Measurements from ENCODE around the gene U2AF2.
"Not testable (repeated sequence)": the region's sequence is repeated elsewhere in the genome, so short reads cannot be mapped to it uniquely, and the experiment has no call there.

The U2AF2 gene

DNA sequence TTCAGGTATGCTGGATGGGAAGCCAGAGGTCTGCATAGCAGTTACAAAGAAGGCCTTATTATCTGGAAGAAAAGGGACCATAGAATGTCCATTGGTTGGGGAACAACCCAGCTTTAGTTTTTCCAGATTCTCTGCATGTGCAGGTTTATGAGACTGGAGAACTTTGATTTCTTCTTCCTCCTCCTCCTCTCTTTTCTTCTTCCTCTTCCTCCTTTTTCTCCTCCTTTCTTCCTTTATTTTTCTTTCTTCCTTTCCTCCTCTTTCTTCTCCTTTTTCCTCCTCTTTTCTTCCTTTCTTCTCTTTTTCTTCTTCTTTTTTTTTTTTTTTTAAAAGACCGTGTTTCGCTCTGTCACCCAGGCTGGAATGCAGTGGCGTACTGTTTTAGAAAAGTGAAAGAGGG is 51.1 kb downstream of the U2AF2 start:
- DNase-seq (ENCODE audit: low read depth in 2 of 2), result no peak

DNA sequence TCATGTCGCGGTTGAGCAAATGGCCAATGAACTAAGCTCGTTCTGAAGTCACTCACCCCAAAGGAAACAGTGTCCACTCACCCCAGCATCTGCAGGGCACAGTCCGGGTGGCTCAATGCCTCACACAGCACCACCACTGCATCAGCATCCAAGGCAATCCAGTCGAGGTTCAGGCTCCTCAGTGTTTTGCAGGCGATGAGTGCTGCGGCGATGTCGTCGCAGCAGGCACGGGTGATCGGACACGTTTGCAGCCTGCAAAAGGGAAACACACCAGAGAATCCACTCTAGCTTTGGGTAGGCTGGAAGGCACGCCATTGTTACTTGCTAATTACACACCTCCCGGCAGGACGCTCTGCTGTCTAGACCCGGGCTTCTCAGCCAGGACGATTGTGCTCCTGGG is 56.9 kb downstream of the U2AF2 start:
- DNase-seq (ENCODE audit: low read depth in 2 of 2), result no peak

DNA sequence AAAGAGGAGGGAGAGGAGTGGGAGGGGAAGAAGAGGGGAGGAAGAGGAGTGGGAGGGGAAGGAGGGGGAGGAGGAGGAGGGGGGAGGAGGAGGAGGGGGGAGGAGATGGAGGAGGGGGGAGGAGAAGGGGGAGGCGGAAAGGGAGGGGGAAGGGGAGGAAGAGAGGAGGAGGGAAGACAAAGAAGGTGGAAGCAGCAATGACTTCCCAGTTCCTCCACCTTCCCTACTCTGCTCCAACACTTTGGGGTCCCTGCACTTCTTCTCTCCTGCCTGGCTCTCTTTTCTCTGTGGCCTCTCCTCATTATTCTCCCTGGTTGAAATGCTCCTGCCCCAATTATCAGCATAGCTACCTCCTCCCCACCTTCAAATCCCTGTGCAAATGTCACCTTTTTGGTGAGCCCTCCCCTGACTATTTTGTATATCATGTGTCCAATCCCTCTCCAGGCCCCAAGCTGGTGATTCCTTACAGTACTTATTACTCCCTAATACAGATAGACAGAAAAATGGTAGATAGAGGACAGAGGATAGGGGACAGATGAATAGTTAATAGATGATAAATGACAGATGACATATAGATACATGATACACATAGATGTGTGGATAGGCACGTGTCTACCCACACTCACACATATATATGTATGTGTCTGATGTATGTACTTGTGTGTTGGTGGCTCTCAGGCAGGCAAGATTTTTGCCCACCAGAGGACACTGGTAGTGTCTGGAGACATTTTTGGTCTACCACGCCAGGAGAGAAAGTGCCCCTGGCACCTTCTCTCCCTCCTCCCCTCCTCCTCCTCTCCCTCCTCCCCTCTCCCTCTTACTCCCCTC is 58.2 kb downstream of the U2AF2 start:
- DNase-seq (ENCODE audit: low read depth in 2 of 2), result no peak

DNA sequence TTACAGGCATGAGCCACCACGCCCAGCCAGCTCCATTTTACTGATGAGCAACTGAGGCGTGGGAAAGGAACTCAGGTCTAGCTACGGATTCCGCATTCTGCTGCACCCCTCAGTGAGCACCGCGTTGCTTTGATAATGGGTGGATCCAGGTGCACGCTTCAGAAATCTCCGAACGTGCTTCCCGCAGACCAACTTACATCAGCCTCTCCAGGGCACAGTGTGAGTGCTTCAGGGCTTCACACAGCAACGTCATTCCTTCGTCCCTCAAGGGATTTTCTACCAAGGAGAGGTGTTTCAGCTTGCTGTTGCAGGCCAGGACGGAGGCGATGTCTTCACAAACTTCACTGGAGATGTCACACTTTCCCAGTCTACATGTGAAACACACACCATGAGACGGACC is 61.7 kb downstream of the U2AF2 start:
- DNase-seq (ENCODE audit: low read depth in 2 of 2), result no peak

DNA sequence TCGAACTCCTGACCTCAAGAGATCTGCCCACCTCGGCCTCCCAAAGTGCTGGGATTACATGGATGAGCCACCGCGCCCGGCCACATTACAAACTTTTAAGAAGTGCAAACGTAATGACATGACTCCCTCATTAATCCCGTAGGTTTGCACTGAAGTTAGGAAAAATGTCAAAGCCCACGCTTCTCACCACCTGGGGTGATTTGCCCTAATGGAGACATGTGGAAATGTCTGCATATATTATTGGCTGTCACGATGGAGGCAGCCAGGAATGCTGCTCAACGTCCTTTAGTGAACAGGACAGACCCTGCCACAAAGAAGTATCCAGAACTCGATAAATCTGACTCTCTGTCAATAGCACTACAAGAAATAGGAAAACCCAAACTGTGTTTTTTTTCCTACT is 62.4 kb downstream of the U2AF2 start:
- no peak for DNase-seq (ENCODE audit: low read depth in 2 of 2)

DNA sequence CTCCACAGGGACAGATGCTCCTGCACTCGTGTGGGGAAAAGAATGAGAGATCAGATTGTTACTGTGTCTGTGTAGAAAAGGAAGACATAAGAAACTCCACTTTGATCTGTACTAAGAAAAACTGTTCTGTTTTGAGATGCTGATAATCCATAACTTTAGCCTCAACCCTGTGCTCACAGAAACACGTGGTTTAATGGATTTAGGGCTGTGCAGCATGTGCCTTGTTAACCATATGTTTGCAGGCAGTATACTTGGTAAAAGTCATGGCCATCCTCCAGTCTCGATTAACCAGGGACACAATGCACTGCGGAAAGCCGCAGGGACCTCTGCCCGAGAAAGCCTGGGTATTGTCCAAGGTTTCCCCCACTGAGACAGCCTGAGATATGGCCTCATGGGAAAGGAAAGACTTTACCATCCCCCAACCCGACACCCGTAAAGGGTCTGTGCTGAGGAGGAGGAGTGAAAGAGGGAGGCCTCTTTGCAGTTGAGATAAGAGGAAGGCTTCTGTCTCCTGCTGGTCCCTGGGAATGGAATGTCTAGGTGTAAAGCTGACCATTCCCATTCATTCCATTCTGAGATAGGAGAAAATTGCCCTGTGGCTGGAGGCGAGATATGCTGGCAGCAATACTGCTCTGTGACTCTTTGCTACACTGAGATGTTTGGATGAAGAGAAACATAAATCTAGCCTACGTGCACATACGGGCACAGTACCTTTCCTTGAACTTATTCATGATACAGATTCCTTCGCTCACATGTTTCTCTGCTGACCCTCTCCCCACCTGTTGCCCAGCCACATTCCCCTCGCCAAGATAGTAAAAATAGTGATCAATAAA is 63.3 kb downstream of the U2AF2 start:
- not testable (repeated sequence) for DNase-seq (ENCODE audit: low read depth in 2 of 2)

DNA sequence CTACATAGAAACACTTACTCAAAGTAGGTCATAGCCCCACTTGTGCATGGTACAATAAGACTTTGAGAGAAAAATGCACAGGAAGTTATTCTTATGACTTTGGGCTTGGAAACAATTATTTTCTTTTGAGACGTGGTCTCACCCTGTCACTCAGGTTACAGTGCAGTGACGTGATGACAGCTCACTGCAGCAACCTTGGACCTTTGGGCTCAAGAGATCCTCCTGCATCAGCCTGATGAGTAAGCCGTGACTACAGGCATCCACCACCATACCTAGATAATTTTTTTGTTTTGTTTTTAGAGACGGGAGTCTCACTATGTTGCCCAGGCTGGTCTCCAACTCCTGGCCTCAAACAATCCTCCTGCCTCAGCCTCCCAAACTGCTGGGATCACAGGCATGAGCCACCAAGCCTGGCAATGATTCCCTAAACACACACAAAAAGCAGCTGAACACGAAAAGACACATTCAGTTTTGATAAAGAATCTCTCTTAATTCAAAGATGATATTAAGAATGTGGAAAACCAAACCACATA is 65.4 kb downstream of the U2AF2 start:
- no peak for DNase-seq (ENCODE audit: low read depth in 2 of 2)

DNA sequence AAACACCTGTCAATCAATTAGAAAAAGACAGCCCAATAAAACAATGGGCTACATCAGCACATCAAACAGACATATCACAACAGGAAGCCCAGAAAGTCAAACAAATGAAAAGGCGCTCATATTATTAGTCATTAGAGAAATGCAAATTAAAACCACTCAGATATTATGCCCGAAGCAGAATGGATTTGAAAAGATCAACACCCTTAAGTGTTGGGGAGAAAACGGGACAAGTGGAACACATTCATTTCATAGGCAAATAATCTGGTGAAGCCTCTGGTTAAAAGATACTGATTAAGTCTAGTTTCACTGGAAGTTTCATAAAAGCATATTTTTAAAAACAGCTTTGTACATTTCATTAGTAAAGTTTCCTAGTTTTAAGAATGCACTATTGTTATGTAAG is 66.0 kb downstream of the U2AF2 start:
- DNase-seq (ENCODE audit: low read depth in 2 of 2), result no peak

DNA sequence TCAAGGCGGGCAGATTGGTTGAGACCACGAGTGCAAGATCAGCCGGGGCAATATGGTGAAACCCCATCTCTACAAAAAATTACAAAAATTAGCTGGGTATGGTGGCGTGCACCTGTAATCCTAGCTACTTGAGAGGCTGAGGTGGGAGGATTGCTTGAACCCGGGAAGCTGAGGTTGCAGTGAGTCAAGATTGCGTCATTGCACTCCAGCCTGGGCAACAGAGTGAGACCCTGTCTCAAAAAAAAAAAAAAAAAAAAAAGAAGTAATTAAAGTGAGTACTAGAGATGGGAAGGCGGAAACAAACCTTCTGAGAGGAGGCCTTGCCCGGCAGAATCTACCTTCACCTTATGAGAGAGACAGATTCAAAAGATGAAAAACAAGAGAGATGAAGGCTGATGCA is 68.7 kb downstream of the U2AF2 start:
- no peak for DNase-seq (ENCODE audit: low read depth in 2 of 2)
